T-helper 22 cell (primary cell): Measurements from ENCODE around the gene FOXD4L6.
"Not testable (repeated sequence)": the region's sequence is repeated elsewhere in the genome, so short reads cannot be mapped to it uniquely, and the experiment has no call there.

Source experiments
- DNase-seq: peaks from one replicate; pipeline ENCODE4 v3.0.0-alpha.2; 2020; ENCODE audit warnings: low read depth

The FOXD4L6 gene

GRCh38 chr9:41100508-41100907 is 28.0 kb downstream of the FOXD4L6 start:
- not testable (repeated sequence) for DNase-seq

- not testable (repeated sequence) for DNase-seq
These were observed 29.7 kb downstream of the FOXD4L6 start for GRCh38 chr9:41098759-41099158.

GRCh38 chr9:41095060-41095459 is 33.4 kb downstream of the FOXD4L6 start:
- DNase-seq, result not testable (repeated sequence)

DNA sequence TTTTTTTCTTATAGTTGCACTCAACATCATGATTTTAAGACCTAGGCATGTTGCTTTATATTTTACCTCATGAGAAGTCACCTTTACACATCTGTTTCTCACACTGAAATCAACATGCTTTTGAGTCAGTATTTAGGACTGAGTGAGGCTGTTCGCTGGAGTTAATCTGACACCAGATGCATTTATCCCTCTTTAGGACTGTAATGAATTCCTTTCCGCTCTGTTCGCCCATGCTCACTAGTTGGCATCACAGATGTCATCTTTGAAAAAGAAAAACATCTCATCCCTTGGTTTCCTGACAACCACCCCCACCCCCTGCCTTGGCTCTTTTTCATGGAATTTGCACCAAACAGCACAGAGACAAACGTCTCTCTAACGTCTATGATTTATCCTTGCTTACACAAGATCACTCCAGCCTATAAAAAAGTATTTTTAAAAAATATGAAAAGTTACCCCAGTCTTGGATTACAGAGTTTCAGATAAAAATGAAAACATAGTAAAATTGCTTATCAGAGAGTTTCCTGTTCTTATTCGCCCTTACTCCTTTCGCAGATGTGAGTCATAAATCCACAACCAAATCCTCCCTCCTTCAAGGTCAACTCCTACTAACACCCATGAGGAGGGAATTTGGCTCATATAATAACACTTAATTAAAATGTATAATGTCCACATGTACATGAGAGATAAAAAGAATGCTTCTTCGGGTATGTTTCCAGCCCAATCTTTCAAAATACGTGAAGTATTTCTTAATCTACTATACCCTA is 34.3 kb downstream of the FOXD4L6 start:
- DNase-seq, result not testable (repeated sequence)

DNA sequence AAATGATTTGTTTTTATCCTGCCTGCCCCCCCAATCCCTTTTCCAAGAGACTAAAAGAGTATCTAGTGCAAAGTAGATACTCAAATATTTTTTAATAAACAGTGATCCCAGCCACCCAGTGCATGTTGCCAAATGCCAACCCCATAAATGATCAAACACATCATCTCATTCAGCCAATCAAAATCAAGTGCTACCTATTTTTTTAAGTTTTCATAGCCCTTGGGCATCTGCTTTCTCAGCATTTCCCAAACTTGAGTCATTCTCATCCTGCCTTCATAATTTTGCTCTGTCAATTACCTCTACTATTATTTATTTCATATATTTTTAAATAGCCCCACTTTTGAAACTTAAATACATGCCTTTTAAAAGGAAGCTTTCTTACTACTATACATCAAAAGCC is 37.6 kb downstream of the FOXD4L6 start:
- not testable (repeated sequence) for DNase-seq

- not testable (repeated sequence) for DNase-seq
These were observed 38.1 kb downstream of the FOXD4L6 start for GRCh38 chr9:41090386-41090785.

DNA sequence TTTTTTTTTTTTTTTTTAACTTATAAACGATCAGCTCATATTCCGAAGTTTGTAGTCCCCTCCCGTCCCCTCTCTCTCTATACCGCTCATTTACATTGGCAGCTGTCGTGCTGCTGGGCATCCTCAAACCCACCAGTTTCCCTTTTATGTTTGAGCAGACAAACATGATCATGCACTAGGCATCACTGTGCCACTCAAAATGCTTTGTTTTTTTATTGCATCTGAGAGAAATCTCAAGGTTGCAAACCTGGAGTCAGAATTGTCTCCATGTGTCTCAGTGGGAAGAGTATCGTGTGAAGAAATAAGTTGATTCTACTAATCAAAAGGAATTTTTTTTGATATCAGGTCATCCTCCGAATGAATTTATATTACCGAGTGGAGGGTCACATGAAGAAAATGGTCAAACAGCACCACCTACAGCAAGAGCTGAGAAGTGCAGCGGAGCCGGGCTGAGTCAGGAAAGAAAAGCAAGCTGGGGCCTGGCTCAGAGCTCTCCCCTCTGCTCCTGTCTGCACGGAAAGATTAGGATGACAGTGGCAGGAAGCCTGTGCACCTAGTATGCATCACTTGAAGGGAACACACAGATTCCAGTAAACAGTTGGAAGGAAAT is 39.9 kb downstream of the FOXD4L6 start:
- not testable (repeated sequence) for DNase-seq

- not testable (repeated sequence) for DNase-seq
These were observed 40.6 kb downstream of the FOXD4L6 start for GRCh38 chr9:41087929-41088328.

DNA sequence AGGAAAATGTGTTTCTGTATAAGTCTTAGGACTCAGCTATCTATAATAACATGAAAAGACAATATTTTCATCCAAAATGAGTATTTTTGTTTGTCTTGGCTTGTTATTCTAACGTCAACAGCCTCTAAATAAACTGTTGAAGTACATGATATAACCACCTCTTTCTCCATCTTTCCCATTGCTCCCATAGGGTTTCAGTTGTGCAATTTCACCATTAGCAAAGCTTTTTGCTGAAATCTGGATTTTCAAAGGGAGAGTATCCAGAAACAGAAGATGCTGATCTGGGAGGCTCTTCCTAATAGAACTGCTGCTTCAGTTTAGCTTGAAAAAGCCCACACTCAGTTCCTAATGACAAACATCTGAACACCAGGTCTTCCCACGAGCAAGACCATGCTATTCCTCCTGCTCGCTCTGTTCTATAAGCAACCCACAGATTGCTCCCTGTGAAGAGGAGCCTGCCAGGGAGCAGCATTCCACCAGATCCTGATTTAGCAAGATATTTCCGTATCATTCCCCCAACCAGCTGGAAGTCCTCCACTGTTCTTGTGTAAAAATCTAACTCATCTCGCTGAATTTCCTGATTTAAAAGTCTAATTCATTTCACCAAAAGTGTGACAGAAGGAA is 41.2 kb downstream of the FOXD4L6 start:
- DNase-seq, result not testable (repeated sequence)

DNA sequence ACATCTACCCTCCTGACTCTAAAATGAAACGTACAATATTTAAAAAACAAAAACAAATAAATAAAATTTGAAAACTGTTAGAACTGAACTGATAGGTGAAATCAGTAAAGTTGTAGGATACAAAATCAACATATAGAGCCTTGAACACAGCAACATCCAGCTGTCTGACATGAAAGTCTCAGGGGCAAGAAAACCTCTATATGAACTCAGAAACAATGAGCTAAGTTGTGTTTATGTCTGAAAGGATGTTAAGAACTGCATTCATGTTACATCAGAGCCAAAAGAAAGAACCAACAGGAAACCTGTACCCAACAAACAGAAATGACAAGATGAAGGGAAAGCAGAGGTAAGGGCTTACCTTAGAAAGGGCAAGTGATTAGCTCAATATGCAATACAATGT is 41.8 kb downstream of the FOXD4L6 start:
- DNase-seq, result not testable (repeated sequence)

- DNase-seq, result not testable (repeated sequence)
These were observed 42.3 kb downstream of the FOXD4L6 start for GRCh38 chr9:41086215-41086614.

- DNase-seq, result not testable (repeated sequence)
These were observed 46.1 kb downstream of the FOXD4L6 start for GRCh38 chr9:41082358-41082757.

DNA sequence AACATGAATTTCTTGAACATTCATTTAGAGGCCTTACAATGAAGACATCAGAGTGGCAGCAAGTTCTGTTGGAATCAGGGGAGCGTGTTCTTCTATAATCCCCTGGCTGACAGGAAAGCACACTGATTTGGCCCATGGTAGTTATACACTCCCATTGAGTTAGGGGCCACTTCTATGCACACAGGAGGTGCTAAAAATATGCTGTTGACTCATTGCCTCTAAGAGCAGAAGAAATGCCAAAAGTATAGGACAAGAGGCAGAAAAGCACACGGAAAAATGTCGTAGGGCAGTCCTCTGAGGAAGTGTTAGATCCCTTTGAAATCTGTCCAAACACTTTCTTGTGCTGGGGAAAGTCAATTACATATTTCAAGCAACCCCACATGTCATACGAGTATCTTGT is 49.0 kb downstream of the FOXD4L6 start:
- DNase-seq, result not testable (repeated sequence)

DNA sequence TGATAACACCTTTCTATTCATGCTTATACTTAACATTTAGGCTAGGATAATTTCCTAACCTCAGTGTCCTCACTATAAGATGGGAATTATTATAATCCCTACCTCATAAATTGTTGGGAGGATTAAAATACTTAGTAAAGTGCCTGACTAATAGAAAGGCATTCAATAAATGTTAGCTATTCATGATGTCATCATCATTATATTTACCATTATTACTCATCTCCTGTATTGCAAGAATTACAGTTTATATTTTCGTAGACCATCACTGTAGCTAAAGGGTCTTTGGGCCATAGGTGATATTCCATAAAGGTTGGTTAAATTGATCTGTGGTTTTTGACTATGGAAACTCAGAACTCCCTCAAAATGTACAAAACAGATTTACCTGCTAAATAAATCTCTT is 50.9 kb downstream of the FOXD4L6 start:
- DNase-seq, result not testable (repeated sequence)
